Measurements from ENCODE around the gene CCDC32. TPM values are rescaled to one million over a fixed set of nuclear protein-coding genes. Genes with fewer than 3 reads are reported as not detected.
"Not testable (repeated sequence)": the region's sequence is repeated elsewhere in the genome, so short reads cannot be mapped to it uniquely, and the experiment has no call there.

The CCDC32 gene
- total and polyA plus RNA-seq, 2 of the 13 experiments (the other 11 are each of a cell fraction or from before 2014, with no cell fraction given) = 10.8 to 23.2 TPM

GRCh38 chr15:40582726-40583246 is 17.9 kb upstream of the CCDC32 start (continued):
- TF ChIP-seq ZNF101 (CRISPR knock-in tag; IDR thresholded peaks at IDR 0.05; ENCODE audit: borderline replicate concordance, low read depth) = no peak
- TF ChIP-seq HDAC1 (CRISPR knock-in tag; IDR thresholded peaks at IDR 0.05) = peak; percentile 66; the same call in 1 of the 2 replicates

DNA sequence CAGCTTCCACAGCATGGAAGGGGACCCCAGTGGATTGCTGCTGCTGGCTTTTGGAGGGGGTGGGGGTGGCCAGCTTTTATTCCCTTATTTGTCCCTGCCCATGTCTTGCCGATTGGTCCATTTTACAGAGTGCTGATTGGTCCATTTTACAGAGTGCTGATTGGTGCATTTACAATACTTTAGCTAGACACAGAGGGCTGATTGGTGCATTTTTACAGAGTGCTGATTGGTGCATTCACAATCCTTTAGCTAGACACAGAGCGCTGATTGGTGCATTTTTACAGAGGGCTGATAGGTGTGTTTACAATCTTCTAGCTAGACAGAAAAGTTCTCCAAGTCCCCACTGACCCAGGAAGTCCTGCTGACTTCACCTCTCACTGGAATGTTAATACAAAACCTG is 17.0 kb upstream of the CCDC32 start:
- not testable (repeated sequence) for BruUV-seq (replicated peaks)
- intact Hi-C loops (cut with micrococcal nuclease; ENCODE audit: unreplicated experiment) = loop anchor here (1.0 kb wide), 2 partner anchors 12 to 13 kb away; partner anchors contain the start of genes KNL1 and RPUSD2

DNA sequence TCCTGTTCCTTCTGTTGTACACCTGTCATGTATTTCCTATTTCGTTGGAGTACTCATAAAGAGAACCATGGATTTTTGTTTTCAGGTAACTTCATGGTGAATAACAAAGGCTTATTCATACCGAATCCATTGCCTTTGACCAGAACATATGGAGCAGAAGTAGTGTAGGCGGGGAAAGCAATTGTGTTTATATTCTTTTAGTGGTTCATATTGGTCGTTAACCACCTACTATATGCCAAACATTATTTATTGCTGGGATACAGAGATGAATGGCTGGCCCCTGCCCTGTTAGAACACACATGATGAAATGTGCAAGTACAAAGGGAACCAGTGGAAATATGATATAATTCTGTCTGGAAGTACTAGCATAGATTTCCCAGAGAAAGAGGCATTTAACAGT is 14.1 kb upstream of the CCDC32 start:
- 34% methylated on average over 4 of the region's 4 CpGs for WGBS (ENCODE audit: low lambda C conversion rate)
- Histone ChIP-seq H3K79me2 (ENCODE audit: insufficient read depth, low read length) (no peaks in the 10 kb centered on the region), H3K27me3 (ENCODE audit: control insufficient read depth in 1 of 2, insufficient read depth in 2 of 2, low read length in 2 of 2) (no peaks in the 10 kb centered on the region), H3K36me3 (replicated peaks in 1 of 2; ENCODE audit: control insufficient read depth in 1 of 2, insufficient read depth in 2 of 2, low read length in 2 of 2) (peaks cover 1 to 3% of the 10 kb centered on the region in 2 experiments; a peak in 2 of 5 replicates), H3K9ac (ENCODE audit: insufficient read depth, low read depth, low read length) (no peak overlapping the region), H2AFZ (ENCODE audit: low read length) (no peak overlapping the region), H3K9me3 (ENCODE audit: low read length) (no peaks in the 10 kb centered on the region), H4K20me1 (ENCODE audit: insufficient read depth, low read length) (no peaks in the 10 kb centered on the region), H3K4me1 (ENCODE audit: insufficient read depth, low read length) (peaks cover 7% of the 10 kb centered on the region; the same call in 1 of the 2 replicates), H3K4me3 (replicated peaks in 1 of 3; ENCODE audit: insufficient read depth in 1 of 3, low read depth in 2 of 3, low read length in 3 of 3) (no peak overlapping the region), H3K27ac (ENCODE audit: extremely low read length, insufficient read depth, low read length) (no peak overlapping the region), H3K4me2 (ENCODE audit: low read depth, low read length) (no peak overlapping the region)
- ChIA-PET CTCF (ENCODE audit: low intra/inter-chr PET ratio, low total read pairs) (no interaction called here), POLR2A (no interaction called here)
- BruUV-seq (replicated peaks) = no TSS peak
- in situ Hi-C loops (cut with HindIII; ENCODE audit: extremely low pct_ligation_motif_present, low pct_unique_long_range_greater_than_20kb) = no loop called here
- ATAC-seq (no peak), DNase-seq (ENCODE audit: low spot score) (no peak), FAIRE-seq (no peak)
- intact Hi-C loops (cut with micrococcal nuclease; ENCODE audit: unreplicated experiment) = no loop called here
- TF ChIP-seq HMG20A (CRISPR knock-in tag; IDR thresholded peaks at IDR 0.05; ENCODE audit: borderline replicate concordance) (no peak), RFX3 (CRISPR knock-in tag; IDR thresholded peaks at IDR 0.05) (no peak), NFATC3 (CRISPR knock-in tag; IDR thresholded peaks at IDR 0.05) (no peak), AKAP8 (CRISPR knock-in tag; IDR thresholded peaks at IDR 0.05) (no peak), ZNF274 (CRISPR knock-in tag; IDR thresholded peaks at IDR 0.05) (no peak), NR2F6 (IDR thresholded peaks at IDR 0.05) (no peak), NR2F6 (CRISPR knock-in tag; IDR thresholded peaks at IDR 0.05) (no peak), KLF6 (CRISPR knock-in tag; IDR thresholded peaks at IDR 0.05) (no peak), KDM5A (IDR thresholded peaks at IDR 0.05; ENCODE audit: borderline replicate concordance, low read length) (no peak), ZBED4 (CRISPR knock-in tag; IDR thresholded peaks at IDR 0.05; ENCODE audit: borderline replicate concordance) (no peak), ARNTL (CRISPR knock-in tag; IDR thresholded peaks at IDR 0.05) (no peak)

More for the DNA sequence above, 17.0 kb upstream of the CCDC32 start:
- DNase-seq (ENCODE audit: low spot score); FAIRE-seq; CTCF ChIA-PET (ENCODE audit: low intra/inter-chr PET ratio, low total read pairs); H3K79me2 ChIP-seq (ENCODE audit: insufficient read depth, low read length); H2AFZ ChIP-seq (ENCODE audit: low read length); H4K20me1 ChIP-seq (ENCODE audit: insufficient read depth, low read length); H3K27me3 ChIP-seq (ENCODE audit: control insufficient read depth in 1 of 2, insufficient read depth in 2 of 2, low read length in 2 of 2); H3K9me3 ChIP-seq (ENCODE audit: low read length); H3K36me3 ChIP-seq (replicated peaks in 1 of 2; ENCODE audit: control insufficient read depth in 1 of 2, insufficient read depth in 2 of 2, low read length in 2 of 2): not testable (repeated sequence)
- 69% methylated on average over 2 of the region's 2 CpGs for WGBS (ENCODE audit: low lambda C conversion rate)
- peak overlapping the region; percentile 63; the same call in 1 of the 2 replicates for H3K9ac ChIP-seq (ENCODE audit: insufficient read depth, low read depth, low read length)
- in situ Hi-C loops (cut with HindIII; ENCODE audit: extremely low pct_ligation_motif_present, low pct_unique_long_range_greater_than_20kb) = loop anchor here (10.0 kb wide), 1 partner anchor 313 kb away; the partner anchor contains the start of gene VPS18
- TF ChIP-seq ZMYM4 (CRISPR knock-in tag; IDR thresholded peaks at IDR 0.05) (peak; percentile 77), POGZ (CRISPR knock-in tag; IDR thresholded peaks at IDR 0.05) (peak; percentile 71), MAFF (IDR thresholded peaks at IDR 0.05; ENCODE audit: low read depth, low read length) (peak; percentile 57), NFYC (CRISPR knock-in tag; IDR thresholded peaks at IDR 0.05) (peak; percentile 79), NFYB (CRISPR knock-in tag; IDR thresholded peaks at IDR 0.05) (peak; percentile 83), MAFK (conservative IDR thresholded peaks at IDR 0.05 in 1 of 2, IDR thresholded peaks at IDR 0.05 in 1 of 2; ENCODE audit: low read length in 2 of 2) (peak; percentile 11 to 35; a peak in 1 of 4 replicates)
- H3K4me3 ChIP-seq (replicated peaks in 1 of 3; ENCODE audit: insufficient read depth in 1 of 3, low read depth in 2 of 3, low read length in 3 of 3) = peak overlapping the region; percentile 70 to 72 (median 72)
- peak overlapping the region; percentile 86 for H3K4me2 ChIP-seq (ENCODE audit: low read depth, low read length)
- ATAC-seq = peak; percentile 6; the same call in 1 of the 3 replicates
- POLR2A ChIA-PET = interaction anchor here (0.9 to 3.0 kb wide), 4 partner anchors 10 to 17 kb away, joined by 3 to 16 read pairs (median 5); partner anchors contain the start of genes CCDC32 and RPUSD2
- H3K4me1 ChIP-seq (ENCODE audit: insufficient read depth, low read length) = peaks cover 15% of the 10 kb centered on the region
- peak overlapping the region; percentile 91 for H3K27ac ChIP-seq (ENCODE audit: extremely low read length, insufficient read depth, low read length)
